ENCODE data around the gene ZNF839. TPM values are rescaled to one million over a fixed set of nuclear protein-coding genes. Genes with fewer than 3 reads are reported as not detected.
"Not testable (repeated sequence)": the region's sequence is repeated elsewhere in the genome, so short reads cannot be mapped to it uniquely, and the experiment has no call there.

ZNF839 gene
- total RNA-seq, 4 donors from 2014 or later = 3.8 to 12.6 (median 8.1) TPM

- ATAC-seq (ENCODE audit: low FRiP score) (peak; percentile 34), DNase-seq (ENCODE audit: low spot score) (no peak)
- TF ChIP-seq, protein P1, sequence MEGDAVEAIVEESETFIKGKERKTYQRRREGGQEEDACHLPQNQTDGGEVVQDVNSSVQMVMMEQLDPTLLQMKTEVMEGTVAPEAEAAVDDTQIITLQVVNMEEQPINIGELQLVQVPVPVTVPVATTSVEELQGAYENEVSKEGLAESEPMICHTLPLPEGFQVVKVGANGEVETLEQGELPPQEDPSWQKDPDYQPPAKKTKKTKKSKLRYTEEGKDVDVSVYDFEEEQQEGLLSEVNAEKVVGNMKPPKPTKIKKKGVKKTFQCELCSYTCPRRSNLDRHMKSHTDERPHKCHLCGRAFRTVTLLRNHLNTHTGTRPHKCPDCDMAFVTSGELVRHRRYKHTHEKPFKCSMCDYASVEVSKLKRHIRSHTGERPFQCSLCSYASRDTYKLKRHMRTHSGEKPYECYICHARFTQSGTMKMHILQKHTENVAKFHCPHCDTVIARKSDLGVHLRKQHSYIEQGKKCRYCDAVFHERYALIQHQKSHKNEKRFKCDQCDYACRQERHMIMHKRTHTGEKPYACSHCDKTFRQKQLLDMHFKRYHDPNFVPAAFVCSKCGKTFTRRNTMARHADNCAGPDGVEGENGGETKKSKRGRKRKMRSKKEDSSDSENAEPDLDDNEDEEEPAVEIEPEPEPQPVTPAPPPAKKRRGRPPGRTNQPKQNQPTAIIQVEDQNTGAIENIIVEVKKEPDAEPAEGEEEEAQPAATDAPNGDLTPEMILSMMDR (IDR thresholded peaks at IDR 0.05) = no peak
These were observed 601 bp downstream of the ZNF839 start for GRCh38 chr14:102320033-102320660.

GRCh38 chr14:102320671-102321455, 1.3 kb downstream of the ZNF839 start:
- no peak for ATAC-seq (ENCODE audit: low FRiP score)
- no peak for DNase-seq (ENCODE audit: low spot score)
- TF ChIP-seq, protein P1 (IDR thresholded peaks at IDR 0.05) = no peak

- DNase-seq (ENCODE audit: low spot score) = no peak
- TF ChIP-seq, protein P1 (IDR thresholded peaks at IDR 0.05) = no peak
- ATAC-seq (ENCODE audit: low FRiP score) = no peak
These were observed 2.2 kb downstream of the ZNF839 start for GRCh38 chr14:102321456-102322422.

- DNase-seq (ENCODE audit: low spot score) (peak; percentile 47), ATAC-seq (ENCODE audit: low FRiP score) (peak; percentile 36)
- TF ChIP-seq, protein P1 (IDR thresholded peaks at IDR 0.05) = no peak
These were observed 3.6 kb downstream of the ZNF839 start for GRCh38 chr14:102323102-102323501.

DNA sequence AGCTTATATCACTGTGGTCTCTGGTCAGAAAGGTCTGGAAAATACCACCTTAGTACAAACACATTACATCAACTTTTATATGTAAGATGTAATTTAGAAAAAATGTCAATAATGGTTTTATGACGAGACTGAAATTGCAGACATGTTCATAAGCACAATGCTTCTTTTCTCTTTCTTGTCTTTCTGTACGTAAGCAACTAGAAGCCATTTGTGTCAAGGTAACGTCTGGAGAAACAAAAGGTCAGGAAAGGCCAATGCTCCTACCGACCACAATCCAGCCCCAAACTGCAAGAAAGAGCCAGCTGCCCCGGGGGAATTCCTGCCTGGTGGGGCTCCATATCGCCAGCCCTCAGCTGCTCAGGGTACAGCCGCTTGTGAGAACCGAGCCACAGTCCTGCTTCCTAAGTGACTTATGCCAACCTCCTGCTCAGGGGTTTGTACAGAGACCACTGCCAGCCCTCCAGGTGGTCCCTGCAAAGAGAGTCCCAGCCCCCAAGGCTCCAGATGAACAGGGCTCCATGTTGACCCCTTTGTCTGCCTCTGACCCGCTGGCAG, 6.3 kb downstream of the ZNF839 start:
- DNase-seq (ENCODE audit: low spot score) = no peak
- TF ChIP-seq, protein P1 (IDR thresholded peaks at IDR 0.05) = no peak
- no peak for ATAC-seq (ENCODE audit: low FRiP score)

GRCh38 chr14:102326583-102326982, 7.0 kb downstream of the ZNF839 start:
- TF ChIP-seq, protein P1 (IDR thresholded peaks at IDR 0.05) = no peak
- ATAC-seq (ENCODE audit: low FRiP score) (no peak), DNase-seq (ENCODE audit: low spot score) (no peak)

GRCh38 chr14:102329381-102329780, 9.8 kb downstream of the ZNF839 start:
- ATAC-seq (ENCODE audit: low FRiP score); DNase-seq (ENCODE audit: low spot score): not testable (repeated sequence)

Data from omental fat pad (tissue), 4 donors.